A549 (cell line): ENCODE measurements around the gene TXNDC8.

Experiments
- ELK1 ChIP-seq: fragments of 150-350 bp; IDR thresholded peaks from 2 replicates; pipeline ENCODE4 v1.6.1; 2014; ENCODE audit warnings: low read depth, mild to moderate bottlenecking, low read length
- USF2 ChIP-seq: fragments of 450-650 bp; IDR thresholded peaks from 2 replicates; pipeline ENCODE4 v1.6.1; 2014; ENCODE audit warnings: antibody characterized with exemption
- TF ChIP-seq, protein P1 (sequence below): IDR thresholded peaks from 2 replicates; pipeline ENCODE4 v1.6.1; 2012
- TF ChIP-seq, protein P2 (sequence below): fragments of >200 bp; sonication (Bioruptor Twin); formaldehyde crosslinking; IDR thresholded peaks from 3 replicates; pipeline ENCODE4 v1.5.1; 2016

DNA sequence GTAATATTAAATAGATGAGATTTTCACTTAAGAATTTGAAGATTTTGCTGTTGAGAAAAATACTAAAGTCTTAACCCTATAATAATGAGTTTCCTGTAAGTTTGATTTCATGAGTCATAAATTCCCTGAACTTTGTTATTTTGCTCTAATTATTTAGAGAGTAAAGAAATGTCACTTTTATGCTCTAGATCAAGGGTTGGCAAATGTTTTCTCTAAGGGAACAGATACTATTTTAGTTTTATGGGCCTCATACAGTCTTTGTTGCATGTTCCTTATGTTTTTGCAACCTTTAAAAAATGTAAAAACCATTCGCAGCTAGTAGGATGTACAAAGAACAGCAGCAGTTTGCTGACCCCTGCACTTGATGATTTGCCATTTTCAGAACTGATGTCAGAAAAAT, 480 bp upstream of the TXNDC8 start:
- TF ChIP-seq ELK1 (no peak), USF2 (no peak)
- TF ChIP-seq, protein P1, sequence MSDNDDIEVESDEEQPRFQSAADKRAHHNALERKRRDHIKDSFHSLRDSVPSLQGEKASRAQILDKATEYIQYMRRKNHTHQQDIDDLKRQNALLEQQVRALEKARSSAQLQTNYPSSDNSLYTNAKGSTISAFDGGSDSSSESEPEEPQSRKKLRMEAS: no peak
- TF ChIP-seq, protein P2, sequence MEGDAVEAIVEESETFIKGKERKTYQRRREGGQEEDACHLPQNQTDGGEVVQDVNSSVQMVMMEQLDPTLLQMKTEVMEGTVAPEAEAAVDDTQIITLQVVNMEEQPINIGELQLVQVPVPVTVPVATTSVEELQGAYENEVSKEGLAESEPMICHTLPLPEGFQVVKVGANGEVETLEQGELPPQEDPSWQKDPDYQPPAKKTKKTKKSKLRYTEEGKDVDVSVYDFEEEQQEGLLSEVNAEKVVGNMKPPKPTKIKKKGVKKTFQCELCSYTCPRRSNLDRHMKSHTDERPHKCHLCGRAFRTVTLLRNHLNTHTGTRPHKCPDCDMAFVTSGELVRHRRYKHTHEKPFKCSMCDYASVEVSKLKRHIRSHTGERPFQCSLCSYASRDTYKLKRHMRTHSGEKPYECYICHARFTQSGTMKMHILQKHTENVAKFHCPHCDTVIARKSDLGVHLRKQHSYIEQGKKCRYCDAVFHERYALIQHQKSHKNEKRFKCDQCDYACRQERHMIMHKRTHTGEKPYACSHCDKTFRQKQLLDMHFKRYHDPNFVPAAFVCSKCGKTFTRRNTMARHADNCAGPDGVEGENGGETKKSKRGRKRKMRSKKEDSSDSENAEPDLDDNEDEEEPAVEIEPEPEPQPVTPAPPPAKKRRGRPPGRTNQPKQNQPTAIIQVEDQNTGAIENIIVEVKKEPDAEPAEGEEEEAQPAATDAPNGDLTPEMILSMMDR: no peak
